HG03095 (cell line): ENCODE results near the gene IFNL4.
"Not testable (repeated sequence)": the region's sequence is repeated elsewhere in the genome, so short reads cannot be mapped to it uniquely, and the experiment has no call there.

Experiments
- ATAC-seq: cut with Tn5 transposase; IDR thresholded peaks from one replicate; pipeline ENCODE4 v1.9.1; 2021; ENCODE audit warnings: moderate library complexity; ENCODE audit not compliant: unreplicated experiment

IFNL4 gene

DNA sequence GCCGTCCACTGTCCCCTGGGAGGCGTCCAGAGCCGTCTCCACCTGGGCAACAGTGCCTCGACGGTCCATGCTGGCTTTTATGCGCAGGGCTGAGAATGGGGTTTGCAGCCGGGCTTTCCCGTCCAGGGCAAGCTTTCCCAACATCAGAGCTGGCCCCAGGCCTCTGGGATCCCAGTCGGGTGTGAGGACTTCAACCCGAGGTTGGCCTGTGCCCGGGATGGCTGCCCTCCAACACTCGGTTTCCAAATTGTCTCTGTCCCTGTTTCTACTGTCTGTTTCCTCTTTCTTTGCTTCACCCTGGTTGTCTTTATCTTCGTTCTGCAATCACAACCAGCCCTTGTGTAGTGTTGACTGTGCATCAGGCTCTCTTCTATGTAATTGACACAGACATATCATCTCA lies at the start of gene IFNL4:
Gene IFNL4 (minus strand): TSS at position 51 of the 400 bp plus-strand sequence.
- no peak for ATAC-seq

DNA sequence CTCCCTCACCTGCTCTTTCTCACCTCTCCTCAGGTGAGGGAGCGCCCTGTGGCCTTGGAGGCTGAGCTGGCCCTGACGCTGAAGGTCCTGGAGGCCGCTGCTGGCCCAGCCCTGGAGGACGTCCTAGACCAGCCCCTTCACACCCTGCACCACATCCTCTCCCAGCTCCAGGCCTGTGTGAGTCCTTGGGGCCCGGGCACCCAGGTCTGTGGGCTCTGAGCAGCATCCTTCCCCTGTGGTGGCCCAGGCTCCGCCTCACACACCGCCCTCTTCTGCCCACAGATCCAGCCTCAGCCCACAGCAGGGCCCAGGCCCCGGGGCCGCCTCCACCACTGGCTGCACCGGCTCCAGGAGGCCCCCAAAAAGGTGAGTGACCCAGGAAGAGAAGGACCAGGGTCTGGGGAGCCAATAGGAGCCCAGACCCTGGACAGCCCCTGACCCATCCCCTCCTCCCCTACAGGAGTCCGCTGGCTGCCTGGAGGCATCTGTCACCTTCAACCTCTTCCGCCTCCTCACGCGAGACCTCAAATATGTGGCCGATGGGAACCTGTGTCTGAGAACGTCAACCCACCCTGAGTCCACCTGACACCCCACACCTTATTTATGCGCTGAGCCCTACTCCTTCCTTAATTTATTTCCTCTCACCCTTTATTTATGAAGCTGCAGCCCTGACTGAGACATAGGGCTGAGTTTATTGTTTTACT lies 49.4 kb upstream of the IFNL4 start:
- no peak for ATAC-seq

DNA sequence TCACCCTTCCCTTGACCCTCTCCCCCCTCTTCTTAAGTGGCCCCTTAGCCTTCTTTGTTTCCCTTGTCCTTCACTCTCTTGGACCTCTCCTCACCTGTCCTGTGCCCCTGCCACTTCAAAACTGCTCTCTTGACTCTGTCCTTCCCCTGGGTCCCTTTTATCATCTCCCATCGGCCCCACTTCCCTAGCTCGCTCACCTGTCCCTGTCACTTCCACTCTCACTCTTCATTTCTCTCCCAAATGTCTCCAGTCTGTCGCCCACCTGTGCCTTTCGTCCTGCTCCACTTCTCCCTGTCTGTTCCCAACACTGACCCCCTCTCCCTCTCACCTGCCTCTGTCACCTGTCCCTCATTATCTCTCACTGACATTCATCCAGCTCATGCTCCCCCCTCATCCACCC lies 48.2 kb upstream of the IFNL4 start:
- ATAC-seq, result no peak

DNA sequence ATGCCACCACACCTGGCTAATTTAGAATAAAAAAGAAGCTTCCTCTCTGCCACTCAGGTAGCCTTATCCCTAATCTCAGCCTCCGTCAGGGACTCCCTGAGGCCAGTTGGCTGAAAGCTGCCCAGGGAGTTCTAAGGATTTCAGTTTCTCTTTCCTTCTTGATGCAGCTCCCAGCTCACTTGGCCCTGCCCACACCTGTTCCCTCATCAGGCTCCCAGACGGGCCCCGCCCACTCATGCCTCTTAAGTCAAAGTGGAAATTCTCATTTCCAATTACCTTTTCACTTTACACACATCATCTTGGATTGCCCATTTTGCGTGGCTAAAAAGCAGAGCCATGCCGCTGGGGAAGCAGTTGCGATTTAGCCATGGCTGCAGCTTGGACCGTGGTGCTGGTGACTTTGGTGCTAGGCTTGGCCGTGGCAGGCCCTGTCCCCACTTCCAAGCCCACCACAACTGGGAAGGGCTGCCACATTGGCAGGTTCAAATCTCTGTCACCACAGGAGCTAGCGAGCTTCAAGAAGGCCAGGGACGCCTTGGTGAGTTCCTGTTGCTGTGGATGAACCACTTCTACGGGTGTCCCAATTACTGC lies 47.5 kb upstream of the IFNL4 start, which contains the start of gene IFNL1:
Gene IFNL1 (plus strand): TSS at position 353 of the 591 bp plus-strand sequence. CDS start 15 bp downstream, at position 368.
- no peak for ATAC-seq

DNA sequence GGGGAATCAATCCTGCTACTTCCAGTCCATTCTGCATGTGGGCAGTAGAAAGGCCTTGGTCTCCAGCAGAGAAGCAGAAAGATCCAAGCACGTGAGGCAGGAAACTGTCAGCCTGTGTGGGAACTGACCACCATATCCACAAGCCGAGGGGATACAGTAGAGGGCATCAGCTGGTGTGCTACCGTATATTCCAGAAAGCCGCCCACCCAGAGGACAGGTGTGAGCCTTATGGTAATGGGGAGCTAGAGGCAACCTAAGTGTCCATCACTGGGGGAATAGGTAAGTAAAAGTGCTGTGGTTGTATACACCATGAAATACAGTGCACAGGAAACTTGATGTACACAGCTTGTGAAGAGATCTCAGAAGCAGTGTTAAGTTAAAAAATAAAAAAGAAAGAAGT lies 44.7 kb upstream of the IFNL4 start:
- no peak for ATAC-seq

DNA sequence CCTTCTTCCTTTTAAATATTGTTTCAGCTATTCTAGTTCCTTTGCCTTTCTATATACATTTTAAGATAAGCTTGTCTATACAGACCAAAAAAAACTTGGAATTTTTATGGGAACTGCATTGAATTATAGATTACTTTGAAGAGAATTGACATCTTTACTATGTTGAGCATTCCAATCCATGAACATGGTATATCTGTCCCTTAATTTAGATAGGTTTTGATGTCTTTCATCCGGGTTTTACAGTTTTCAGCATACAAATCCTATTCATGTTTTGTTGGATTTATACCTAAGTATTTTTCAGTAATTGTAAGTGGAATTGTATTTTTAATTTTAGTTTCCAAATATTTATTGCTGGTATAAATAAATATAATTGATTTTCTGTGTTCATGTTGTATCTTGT lies 35.4 kb upstream of the IFNL4 start:
- no peak for ATAC-seq

DNA sequence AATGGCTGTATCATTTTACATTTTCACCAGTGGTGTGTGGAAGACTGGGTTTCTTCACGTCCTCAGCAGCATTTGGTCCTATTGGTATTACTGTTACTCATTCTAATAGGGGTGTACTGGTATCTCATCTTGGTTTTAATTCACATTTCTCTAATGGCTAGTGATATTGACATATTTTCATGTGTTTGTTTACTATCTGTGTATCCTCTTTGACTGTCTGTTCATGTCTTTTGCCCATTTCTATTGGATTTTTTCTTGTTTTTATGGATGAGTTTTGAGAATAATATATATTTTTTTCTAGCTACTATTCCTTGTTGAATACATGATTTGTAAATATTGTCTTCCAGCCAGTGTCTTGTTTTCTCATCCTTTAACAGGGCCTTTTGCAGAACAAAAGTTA lies 33.4 kb upstream of the IFNL4 start:
- no peak for ATAC-seq

DNA sequence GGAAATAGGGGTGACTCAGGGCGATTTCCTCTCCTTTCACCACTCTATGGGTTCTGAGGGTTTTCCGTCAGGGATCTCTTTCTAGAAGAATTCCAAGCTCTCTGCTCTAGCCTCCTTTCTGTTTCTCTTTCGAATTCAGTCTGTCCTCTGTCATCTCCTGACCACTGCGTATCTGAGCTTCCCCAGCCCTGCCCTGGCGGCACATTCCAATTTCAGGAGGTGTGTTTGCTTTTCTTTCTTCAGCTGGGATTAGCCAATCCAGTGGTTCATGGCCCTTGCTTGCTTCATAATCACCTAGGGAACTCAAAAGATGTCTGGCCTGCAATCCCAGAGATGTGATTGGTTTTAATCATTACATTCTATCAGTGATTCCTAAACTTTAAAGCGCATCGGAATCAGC lies 28.9 kb upstream of the IFNL4 start:
- no peak for ATAC-seq

DNA sequence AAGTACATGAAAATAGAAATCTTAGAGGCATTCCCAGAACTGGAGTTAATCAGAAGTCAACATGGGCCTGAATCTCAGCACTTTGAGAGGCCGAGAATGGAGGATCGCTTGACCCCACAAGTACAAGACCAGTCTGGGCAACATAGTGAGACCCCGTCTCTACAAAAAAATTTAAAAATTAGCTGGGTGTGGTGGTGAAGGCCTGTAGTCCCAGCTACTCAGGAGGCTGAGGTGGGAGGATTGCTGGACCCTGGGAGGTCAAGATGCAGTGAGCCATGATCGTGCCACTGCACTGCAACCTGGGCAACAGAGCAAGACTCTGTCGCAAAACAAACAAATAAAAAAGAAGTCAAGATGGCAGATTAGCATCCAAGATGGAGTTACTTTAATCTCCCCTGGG lies 28.1 kb upstream of the IFNL4 start:
- no peak for ATAC-seq

DNA sequence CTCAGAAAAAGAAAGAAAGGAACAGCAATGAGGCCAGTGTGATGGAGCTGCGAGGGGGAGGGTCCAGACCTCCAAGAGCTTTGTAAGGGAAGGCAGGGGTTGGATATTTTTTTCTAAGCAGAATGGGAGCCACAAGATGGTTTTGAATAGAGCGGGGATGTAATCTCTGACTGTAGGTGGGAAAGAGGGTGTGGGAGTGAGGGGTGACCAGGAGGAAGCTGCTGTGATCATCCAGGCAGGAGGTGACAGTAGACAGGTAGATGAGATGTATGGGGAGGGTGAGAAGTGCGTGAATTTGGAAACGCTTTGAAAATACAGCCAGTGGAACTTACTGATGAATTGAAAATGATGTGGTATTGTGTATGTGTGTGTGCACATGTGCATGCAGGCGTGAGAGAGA lies 26.9 kb upstream of the IFNL4 start:
- no peak for ATAC-seq

DNA sequence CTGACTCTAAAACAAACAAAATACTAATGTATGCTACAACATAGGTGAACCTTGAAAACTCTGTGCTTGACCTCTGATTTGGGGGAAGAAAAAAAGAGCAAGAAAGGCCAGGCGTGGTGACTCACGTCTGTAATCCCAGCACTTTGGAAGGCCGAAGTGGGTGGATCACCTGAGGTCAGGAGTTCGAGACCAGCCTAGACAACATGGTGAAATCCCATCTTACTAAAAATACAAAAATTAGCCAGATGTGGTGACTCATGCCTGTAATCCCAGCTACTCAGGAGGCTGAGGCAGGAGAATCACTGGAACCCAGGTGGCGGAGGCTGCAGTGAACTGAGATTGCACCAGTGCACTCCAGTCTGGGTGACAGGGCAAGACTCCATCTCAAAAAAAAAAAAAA lies 25.2 kb upstream of the IFNL4 start:
- ATAC-seq, result not testable (repeated sequence)

DNA sequence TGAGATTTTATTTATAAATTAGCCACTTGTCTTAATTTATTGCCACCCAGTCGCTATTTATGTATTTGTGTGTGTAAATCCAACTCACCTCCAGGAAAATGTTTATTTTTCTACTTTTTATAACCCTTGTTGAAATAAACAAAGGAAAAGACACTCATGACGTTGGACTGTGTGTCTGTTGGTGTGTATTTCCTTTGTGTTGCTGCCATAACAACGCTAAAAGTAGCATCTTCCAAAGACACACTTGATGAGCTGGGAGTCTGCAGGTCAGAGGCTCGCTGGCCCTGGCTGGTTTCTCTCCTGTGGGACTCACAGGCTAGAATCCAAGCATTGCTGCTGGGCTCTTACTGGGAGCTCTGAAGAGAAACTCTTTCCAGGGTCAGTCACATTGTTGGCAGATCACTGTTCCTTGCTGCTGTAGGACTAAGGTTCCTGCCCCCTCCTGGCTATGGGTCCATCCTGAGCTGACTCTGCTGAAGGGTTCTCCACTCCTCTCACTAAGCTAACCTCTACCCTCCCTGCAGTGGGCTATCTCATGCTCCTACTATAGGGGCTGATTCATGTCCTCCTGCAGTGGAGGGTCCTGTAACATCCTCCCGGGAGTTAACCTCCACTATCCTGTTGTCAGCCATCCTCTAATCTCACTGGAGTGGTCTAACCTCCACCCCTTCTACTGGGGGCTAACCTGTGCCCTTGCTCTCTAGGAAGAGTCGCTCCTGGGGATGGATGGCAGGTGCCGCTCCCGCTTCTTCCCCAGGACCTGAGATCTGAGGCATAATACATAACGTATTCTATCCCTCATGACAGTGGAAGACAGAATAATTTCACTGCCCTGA lies 21.6 kb upstream of the IFNL4 start:
- ATAC-seq, result no peak

DNA sequence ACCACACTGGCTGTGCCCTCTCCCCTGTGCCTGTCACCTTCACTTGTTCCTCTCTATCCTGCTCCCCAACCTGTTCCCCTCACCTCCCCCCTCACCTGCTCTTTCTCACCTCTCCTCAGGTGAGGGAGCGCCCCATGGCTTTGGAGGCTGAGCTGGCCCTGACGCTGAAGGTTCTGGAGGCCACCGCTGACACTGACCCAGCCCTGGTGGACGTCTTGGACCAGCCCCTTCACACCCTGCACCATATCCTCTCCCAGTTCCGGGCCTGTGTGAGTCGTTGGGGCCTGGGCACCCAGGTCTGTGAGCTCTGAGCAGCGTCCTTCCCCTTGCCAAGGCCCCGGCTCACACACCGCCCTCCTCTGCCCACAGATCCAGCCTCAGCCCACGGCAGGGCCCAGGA lies 20.7 kb upstream of the IFNL4 start:
- ATAC-seq, result not testable (repeated sequence)

DNA sequence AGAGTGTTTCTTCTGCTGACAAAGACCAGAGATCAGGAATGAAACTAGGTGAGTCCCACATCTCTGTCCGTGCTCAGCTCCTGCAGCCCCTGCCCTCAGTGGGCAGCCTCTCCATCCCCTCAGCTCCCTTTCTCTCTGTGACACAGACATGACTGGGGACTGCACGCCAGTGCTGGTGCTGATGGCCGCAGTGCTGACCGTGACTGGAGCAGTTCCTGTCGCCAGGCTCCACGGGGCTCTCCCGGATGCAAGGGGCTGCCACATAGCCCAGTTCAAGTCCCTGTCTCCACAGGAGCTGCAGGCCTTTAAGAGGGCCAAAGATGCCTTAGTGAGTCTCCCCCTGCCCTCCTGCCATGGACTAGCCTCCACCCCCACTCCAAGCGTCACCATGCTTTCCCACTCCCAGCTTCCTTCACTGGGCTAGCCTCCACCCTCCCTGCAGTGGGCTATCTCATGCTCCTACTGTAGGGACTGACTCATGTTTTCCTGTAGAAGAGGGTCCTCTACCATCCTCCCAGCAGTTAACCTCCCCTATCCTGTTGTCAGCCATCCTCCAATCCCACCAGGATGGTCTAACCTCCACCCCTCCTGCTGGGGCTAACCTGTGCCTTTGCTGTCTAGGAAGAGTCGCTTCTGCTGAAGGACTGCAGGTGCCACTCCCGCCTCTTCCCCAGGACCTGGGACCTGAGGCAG lies 20.0 kb upstream of the IFNL4 start:
- not testable (repeated sequence) for ATAC-seq

DNA sequence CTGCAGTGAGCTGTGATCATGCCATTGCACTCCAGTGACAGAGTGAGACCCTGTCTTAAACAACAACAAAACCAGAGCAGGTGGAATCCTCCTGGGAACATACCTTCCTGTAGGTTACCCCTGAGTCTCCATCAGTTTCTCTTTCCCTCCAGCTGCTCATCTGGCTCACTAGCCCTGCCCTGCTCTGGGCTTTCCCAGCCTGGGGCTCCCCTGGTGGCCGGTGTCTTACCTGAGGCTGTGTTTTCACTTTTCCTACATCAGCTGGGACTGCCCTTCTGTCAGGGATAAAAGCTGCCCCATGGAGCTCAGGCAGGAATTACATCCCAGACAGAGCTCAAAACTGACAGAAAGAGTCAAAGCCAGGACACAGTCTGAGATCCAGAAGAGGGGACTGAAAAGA lies 19.4 kb upstream of the IFNL4 start, which contains the start of gene IFNL2:
Gene IFNL2 (plus strand): TSS at position 312 of the 400 bp plus-strand sequence. CDS start 173 bp downstream, outside the sequence.
- ATAC-seq, result not testable (repeated sequence)

DNA sequence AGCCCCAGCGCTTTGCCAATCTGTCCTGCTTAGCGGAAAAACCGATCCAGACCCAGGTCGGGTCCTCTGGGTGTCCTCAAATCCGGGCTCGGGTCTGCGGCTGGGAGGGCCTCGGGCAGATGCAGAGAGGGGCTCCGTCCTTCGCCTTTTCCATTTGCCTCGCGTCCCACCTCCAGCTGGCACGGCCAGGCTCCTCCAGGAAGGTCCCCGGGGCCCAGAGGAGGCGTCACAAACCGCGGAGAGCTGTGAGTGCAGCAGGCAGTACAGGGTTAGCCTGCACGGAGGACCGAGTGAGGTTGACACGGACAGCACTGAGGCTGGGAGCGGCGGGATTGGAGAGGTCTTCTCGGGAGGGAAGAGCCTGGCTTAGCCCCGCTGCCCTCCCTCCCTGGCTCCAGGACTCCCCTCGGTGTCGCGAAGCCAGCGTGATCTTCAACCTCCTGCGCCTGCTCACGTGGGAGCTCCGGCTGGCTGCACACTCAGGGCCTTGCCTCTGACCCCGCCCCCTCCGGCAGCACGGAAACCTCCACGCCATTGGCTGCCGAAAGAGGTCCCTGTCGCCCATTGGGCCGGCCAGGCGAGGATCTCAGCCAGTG lies 16.8 kb upstream of the IFNL4 start:
- ATAC-seq, result no peak

DNA sequence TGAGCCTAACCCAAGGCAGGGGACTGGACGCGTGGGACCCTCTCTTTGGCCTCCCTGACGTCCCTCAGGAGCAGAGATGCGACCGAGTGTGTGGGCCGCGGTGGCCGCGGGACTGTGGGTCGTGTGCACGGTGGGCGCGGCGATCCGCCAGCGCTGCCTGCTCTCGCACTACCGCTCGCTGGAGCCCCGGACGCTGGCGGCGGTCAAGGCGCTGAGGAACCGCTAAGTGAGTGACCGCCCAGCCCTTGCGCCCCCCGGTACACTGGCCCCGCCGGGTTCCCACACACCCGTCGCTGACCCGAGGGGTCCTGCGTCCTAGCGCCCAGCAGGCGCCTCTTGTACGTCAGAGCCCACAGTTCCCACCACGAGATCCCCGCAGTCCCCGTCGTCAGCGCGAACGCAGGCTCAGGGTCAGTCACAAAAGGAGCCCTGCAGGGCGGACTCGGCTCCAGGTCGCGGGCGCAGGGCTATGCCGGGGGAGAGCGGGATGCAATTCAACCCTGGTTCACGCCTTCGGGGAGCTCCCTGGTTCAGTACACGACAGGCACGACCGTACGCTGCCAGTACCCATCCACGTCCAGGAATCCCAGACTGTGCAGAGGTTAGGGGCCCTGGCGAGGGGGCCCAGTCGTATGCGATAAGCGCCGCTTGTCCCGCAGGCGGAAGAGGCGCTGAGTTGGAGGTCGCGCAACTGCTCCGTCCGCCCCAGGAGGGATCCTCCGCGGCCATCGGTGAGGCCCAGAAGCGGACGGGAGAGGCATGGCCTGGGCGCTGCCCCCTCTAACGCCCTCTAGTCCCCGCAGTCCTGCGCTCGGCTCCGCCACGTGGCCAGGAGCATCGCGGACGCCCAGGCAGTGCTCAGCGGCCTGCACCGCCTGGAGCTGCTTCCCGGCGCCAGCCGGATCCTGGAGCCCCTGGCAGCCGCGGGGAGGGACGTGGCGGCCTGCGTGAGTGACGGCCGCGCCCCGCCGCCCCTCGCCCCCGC lies 15.9 kb upstream of the IFNL4 start:
- ATAC-seq, result no peak

DNA sequence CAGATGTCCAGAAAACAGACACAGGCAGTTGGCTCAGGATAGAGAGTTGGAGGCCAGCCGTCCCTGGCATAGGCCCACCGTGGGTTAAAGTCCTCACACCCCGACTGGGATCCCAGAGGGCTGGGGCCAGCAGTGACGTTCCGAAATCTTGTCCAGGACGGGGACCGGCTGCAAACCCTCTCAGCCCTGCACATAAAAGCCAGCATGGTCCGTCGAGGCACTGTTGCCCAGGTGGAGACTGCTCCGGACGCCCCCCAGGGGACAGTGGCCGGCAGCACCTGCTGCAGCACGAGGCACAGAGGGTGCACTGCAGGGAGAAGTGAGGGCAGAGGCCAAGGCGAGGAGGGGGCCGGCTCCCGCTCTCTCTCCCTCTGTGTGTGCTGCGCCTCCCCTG lies 15.3 kb upstream of the IFNL4 start:
- ATAC-seq, result no peak

DNA sequence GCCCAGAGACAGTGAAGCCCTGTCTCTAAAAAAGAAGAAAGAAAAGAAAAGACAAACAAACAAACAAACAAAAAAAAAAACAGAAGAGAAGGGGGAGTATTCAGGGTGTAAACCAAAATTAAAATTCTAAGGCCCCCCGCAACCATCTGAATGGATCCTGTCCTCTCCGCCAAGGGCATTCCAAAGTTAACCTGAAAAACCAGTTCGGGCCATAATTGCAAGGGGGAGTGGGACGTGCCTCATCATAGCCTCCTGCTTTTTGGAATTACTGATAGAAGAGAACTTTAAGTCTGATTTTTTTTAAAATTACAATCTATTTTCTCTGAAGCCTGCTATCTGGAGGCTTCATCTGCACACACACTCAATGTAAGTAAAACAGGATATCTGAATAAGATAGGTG lies 13.8 kb upstream of the IFNL4 start:
- no peak for ATAC-seq

DNA sequence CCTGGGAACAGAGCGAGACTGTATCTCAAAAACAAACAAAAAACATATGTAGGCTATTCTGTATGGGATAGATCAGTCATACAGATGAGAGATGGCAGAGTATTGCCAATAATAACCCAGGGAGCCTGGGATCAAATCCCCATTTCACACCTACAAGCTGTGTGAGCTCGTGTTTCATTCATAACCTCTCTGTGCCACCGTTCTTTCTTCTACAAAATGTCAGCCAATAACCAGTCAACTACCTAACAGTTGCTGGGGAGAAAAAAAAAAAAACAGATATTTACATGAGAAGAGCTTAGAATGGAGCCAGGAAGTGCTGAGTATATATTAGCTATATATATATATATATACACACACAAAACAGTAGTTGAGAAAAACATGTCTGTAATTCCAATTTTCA lies 13.0 kb upstream of the IFNL4 start:
- ATAC-seq, result no peak
